Thoracic aorta (tissue), 2 donors: ENCODE results near the gene IRF2BPL. TPM values are rescaled to one million over a fixed set of nuclear protein-coding genes. Genes with fewer than 3 reads are reported as not detected.

Experiments used
- ATAC-seq: fragments of 150-250 bp; one replicate; pipeline ENCODE4 v1.8.0; 2017; ENCODE audit warnings: low read depth; ENCODE audit not compliant: insufficient number of reproducible peaks, low FRiP score
- DNase-seq: peaks from one replicate; pipeline ENCODE4 v3.0.0-alpha.2; 2020; ENCODE audit warnings: low spot score
- H3K27ac ChIP-seq, 2 donors: fragments of 200-600 bp; sonication (generic); 1 replicate in 1 of 2; 2 replicates in 1 of 2; pipeline ENCODE4 v1.5.1; 2016; ENCODE audit warnings: mild to moderate bottlenecking in 2 of 2, moderate library complexity in 2 of 2
- H3K27me3 ChIP-seq: fragments of 200-600 bp; sonication (generic); replicated peaks from 2 replicates; pipeline ENCODE4 v1.6.0; 2016; ENCODE audit warnings: mild to moderate bottlenecking; ENCODE audit not compliant: insufficient read depth
- H3K36me3 ChIP-seq: fragments of 200-600 bp; sonication (generic); one replicate; pipeline ENCODE4 v1.5.1; 2016
- H3K4me1 ChIP-seq, 2 donors: fragments of 200-600 bp; sonication (generic); 1 replicate in 1 of 2; 2 replicates in 1 of 2; pipeline versions ENCODE4 v1.5.1 to v1.6.0; 2016; ENCODE audit warnings: low read depth in 2 of 2, mild to moderate bottlenecking in 1 of 2; ENCODE audit not compliant: control insufficient read depth in 1 of 2
- H3K4me3 ChIP-seq: fragments of 200-600 bp; sonication (generic); 2 replicates; pipeline ENCODE4 v1.5.1; 2016; ENCODE audit warnings: mild to moderate bottlenecking
- H3K9me3 ChIP-seq: fragments of 200-600 bp; sonication (generic); 2 replicates; pipeline ENCODE4 v1.5.1; 2016
- total RNA-seq, 2 donors: library from RNA; depleted of rRNA; stranded (reverse); fragments of >200 nt; gene quantifications; one replicate each; pipeline versions ENCODE4 v1.1.0 to v1.2.3, GENCODE V29; 2016
- TF ChIP-seq, protein P1 (sequence below): fragments of 200-600 bp; sonication (generic); IDR thresholded peaks from one replicate; pipeline ENCODE4 v1.5.1; 2019; ENCODE audit warnings: antibody characterized with exemption

The IRF2BPL gene
- total RNA-seq, 2 donors from 2014 or later, result 49.6 to 69.7 TPM

DNA sequence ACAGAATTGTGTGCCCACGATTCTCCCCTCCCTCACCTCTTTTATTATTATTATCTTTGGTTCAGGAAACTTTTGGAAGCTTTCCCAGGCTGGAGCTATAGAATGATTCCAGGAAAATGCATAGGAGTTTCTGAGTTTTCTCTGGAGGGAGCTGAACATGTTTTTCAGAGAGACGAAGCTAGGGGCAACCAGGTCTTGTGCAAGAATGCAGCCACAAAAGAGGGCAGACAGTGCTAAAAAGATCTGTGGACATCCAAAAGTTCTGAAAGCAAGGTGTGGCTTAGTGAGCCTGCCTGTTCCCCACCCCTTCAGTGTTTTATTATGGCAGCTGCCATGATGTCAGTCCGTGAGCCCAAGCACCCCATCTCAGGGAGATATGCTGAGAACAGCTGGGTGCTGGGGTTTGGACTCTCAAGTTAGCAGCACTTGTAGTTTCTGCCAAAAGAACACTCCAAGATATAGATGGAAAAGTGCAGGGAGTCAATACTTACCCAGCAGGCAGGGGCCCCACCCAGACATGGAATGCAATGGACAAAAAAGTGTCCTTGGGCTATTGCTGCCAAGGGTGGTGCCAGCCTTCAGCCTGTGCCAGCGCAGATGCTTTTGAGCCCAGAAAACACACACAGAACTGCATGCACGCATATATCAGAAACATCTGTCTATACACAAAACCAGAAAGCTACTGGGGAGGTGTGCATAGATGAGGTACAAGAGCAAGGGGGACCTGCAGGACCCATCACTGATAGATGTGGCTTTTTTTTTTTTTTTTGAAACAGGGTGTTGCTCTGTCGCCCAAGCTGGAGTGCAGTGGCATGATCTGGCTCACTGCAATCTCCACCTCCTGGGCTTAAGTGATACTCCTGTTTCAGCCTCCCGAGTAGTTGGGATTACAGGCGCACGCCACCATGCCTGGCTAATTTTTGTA lies 17.0 kb upstream of the IRF2BPL start:
- ATAC-seq (no peak), DNase-seq (no peak)
- peak overlapping the region in 1 of 2 donors; percentile 94 for H3K27ac ChIP-seq
- no peaks in the 10 kb centered on the region for H3K9me3 ChIP-seq
- no peak overlapping the region for H3K4me3 ChIP-seq
- no peaks in the 10 kb centered on the region for H3K27me3 ChIP-seq
- peaks cover 55 to 66% of the 10 kb centered on the region in 2 donors for H3K4me1 ChIP-seq
- TF ChIP-seq, protein P1, sequence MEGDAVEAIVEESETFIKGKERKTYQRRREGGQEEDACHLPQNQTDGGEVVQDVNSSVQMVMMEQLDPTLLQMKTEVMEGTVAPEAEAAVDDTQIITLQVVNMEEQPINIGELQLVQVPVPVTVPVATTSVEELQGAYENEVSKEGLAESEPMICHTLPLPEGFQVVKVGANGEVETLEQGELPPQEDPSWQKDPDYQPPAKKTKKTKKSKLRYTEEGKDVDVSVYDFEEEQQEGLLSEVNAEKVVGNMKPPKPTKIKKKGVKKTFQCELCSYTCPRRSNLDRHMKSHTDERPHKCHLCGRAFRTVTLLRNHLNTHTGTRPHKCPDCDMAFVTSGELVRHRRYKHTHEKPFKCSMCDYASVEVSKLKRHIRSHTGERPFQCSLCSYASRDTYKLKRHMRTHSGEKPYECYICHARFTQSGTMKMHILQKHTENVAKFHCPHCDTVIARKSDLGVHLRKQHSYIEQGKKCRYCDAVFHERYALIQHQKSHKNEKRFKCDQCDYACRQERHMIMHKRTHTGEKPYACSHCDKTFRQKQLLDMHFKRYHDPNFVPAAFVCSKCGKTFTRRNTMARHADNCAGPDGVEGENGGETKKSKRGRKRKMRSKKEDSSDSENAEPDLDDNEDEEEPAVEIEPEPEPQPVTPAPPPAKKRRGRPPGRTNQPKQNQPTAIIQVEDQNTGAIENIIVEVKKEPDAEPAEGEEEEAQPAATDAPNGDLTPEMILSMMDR, result no peak
- no peaks in the 10 kb centered on the region for H3K36me3 ChIP-seq

DNA sequence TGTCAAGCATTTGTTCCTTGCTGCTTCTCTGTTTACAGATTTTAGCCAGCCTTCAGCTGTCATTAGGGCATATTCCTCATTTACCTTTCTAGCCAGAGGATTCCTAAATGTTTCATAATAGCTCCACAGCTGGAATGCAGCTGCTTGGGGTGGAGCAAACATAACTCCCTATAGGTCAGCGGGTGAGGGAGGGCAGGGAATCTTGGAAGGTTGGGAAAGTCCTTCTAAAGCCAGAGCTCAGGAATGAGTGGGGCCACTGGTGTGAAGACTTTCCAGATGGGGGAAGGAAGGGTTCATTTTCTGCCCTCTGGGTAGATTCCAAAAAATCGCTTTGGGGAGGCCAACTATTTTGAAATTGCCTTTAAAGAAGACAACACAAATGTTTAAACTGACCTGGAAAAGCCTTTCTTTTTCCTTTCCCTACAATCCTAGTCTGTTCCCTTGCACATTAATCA lies 16.3 kb upstream of the IRF2BPL start:
- no peak for ATAC-seq
- Histone ChIP-seq H3K9me3 (no peaks in the 10 kb centered on the region), H3K4me1 (peaks cover 53 to 61% of the 10 kb centered on the region in 2 donors), H3K4me3 (no peak overlapping the region), H3K36me3 (no peaks in the 10 kb centered on the region), H3K27ac (peak overlapping the region in 1 of 2 donors; percentile 94), H3K27me3 (no peaks in the 10 kb centered on the region)
- no peak for DNase-seq
- TF ChIP-seq, protein P1, result no peak

DNA sequence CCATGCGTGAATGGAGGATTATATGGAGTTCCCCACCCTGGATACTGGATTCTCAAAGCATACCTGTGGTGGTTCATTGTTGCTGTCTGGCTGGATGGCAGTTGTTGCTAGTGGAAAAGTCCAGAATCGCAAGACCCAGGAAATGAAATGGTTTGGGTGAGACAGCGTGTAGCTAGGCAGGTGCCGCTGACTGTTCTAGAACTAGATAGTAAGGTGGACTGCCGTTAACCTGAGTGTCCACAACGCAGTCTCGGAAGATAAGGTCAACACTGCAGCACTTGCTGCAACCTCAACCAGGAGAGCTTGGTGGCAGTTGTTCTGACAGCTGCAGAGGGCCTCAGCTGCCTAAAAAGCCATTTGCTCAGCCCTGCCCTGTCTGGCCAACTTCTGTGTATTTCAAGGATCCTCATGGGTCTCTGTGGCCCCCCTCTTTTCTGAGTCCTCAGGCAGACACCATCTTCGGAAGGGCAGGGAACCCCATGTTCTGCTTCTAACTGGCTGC lies 15.5 kb upstream of the IRF2BPL start:
- Histone ChIP-seq H3K27me3 (no peaks in the 10 kb centered on the region), H3K4me3 (no peak overlapping the region), H3K36me3 (no peaks in the 10 kb centered on the region), H3K27ac (peak overlapping the region; percentile 22 to 94), H3K9me3 (no peaks in the 10 kb centered on the region), H3K4me1 (peaks cover 60 to 68% of the 10 kb centered on the region in 2 donors)
- DNase-seq (no peak), ATAC-seq (no peak)
- TF ChIP-seq, protein P1, result no peak

DNA sequence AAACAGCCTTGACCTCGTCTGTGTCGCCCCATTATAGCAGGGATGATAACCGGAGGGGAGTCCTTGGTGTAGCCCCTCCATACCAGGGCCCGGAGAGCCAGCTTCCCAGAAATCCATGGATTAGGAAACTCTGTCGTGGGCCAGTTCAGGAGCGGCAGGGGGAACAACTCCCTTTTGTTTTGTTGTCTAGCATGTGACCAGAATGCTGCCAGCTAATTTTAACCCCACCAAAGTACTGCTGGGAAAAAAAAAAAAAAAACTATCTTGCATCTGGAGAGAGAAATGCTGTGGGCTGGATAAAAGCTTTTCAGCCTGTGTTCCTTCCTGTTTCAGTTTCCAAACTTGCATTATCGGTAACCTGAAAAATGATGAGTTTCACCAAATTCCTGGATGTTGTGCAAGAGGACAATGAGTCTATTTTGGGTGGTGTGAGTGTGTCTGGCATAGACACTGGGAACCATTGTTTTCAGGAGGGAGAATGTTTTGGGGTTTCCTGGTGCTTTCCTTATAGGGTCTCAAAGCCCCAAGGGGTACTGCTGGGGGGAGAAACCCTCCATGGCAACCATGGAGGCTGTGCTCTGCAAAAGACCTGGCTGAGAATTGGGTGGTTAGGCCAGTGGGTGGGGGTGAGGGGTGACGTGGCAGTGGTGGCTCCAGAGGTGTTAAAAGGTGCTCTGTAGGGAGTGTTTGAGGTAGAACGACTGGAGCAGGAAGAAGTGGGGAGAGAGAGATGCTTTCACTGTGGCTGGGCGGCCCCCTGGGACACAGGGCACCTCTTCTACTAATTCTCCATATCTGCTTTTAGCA lies 14.9 kb upstream of the IRF2BPL start:
- ATAC-seq, result no peak
- TF ChIP-seq, protein P1, result no peak
- Histone ChIP-seq H3K36me3 (no peaks in the 10 kb centered on the region), H3K27ac (peak overlapping the region; percentile 74 to 94), H3K9me3 (no peaks in the 10 kb centered on the region), H3K27me3 (no peaks in the 10 kb centered on the region), H3K4me3 (peak overlapping the region; percentile 8), H3K4me1 (peaks cover 67 to 75% of the 10 kb centered on the region in 2 donors)
- DNase-seq, result no peak
